Thymus (tissue), 11 donors: ENCODE measurements around the gene YKT6. TPM values are rescaled to one million over a fixed set of nuclear protein-coding genes. Genes with fewer than 3 reads are reported as not detected.

ENCODE experiments used
- DNase-seq, 9 donors: peaks; one replicate each; pipeline ENCODE4 v3.0.0-alpha.2; 2013; ENCODE audit warnings: low spot score in 9 of 9, low read depth in 6 of 9, missing footprints in 1 of 9
- H3K27ac ChIP-seq, 2 donors: one replicate each; pipeline ENCODE4 v1.5.1; 2013; ENCODE audit warnings: control low read depth in 1 of 2, low read depth in 1 of 2, low read length in 1 of 2, mild to moderate bottlenecking in 1 of 2, moderate library complexity in 1 of 2
- H3K27me3 ChIP-seq, 2 donors: one replicate each; pipeline ENCODE4 v1.5.1; 2013; ENCODE audit warnings: low read length in 1 of 2; ENCODE audit not compliant: control insufficient read depth in 2 of 2, insufficient read depth in 1 of 2
- H3K36me3 ChIP-seq, 2 donors: one replicate each; pipeline ENCODE4 v1.5.1; 2013; ENCODE audit warnings: low read length in 1 of 2, mild to moderate bottlenecking in 1 of 2, moderate library complexity in 1 of 2; ENCODE audit not compliant: control insufficient read depth in 2 of 2, insufficient read depth in 2 of 2
- H3K4me1 ChIP-seq, 2 donors: one replicate each; pipeline ENCODE4 v1.5.1; 2013; ENCODE audit warnings: low read length in 2 of 2; ENCODE audit not compliant: control insufficient read depth in 2 of 2, insufficient read depth in 2 of 2
- H3K4me3 ChIP-seq, 2 donors: one replicate each; pipeline ENCODE4 v1.5.1; 2013; ENCODE audit warnings: low read length in 2 of 2, control low read depth in 1 of 2, mild to moderate bottlenecking in 1 of 2
- H3K9me3 ChIP-seq, 2 donors: one replicate each; pipeline ENCODE4 v1.5.1; 2013; ENCODE audit warnings: low read length in 1 of 2, mild to moderate bottlenecking in 1 of 2; ENCODE audit not compliant: control insufficient read depth in 2 of 2, insufficient read depth in 1 of 2
- WGBS: extraction: QIAGEN DNeasy Blood & Tissue Kit; methylation state at CpG from one replicate; pipeline ENCODE4 v1.1.7; 2013; 5-methylcytosine and 5-hydroxymethylcytosine counted together
- polyA plus RNA-seq: library from polyadenylated mRNA; stranded (reverse); fragments of 200-250 nt; gene quantifications from one replicate; pipeline ENCODE4 v1.2.3, GENCODE V29; 2013
- total RNA-seq: library from RNA; stranded (reverse); fragments of 120-200 nt; gene quantifications from one replicate; pipeline ENCODE4 v1.2.4, GENCODE V29; 2013
- donor health status: healthy.

YKT6 gene
- total and polyA plus RNA-seq, 2 donors = 38.9 to 44.0 TPM

DNA sequence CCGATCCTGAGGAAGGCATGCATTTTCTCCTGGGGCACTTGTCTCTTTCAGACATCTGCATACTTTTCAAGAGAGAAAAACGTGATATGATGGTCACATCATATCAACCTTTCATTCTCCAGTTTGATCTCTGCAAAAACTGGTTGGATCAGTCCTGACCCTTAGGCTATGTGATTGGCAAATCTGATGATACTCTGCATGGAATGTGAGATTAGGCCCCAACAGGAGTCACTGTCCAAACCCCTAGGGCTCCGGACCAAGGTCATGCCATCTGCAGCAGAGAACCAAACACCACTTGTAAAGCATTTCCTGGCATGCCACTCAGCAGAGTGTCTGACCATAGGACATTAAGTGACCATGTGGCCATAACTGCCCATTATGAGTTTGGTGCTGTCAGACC, 20.1 kb upstream of the YKT6 start:
- H3K27me3 ChIP-seq = peaks cover 0 to 7% of the 10 kb centered on the region in 2 donors
- H3K27ac ChIP-seq = no peak overlapping the region
- no peaks in the 10 kb centered on the region for H3K36me3 ChIP-seq
- peaks cover 0 to 7% of the 10 kb centered on the region in 2 donors for H3K9me3 ChIP-seq
- no peak overlapping the region for H3K4me3 ChIP-seq
- no peaks in the 10 kb centered on the region for H3K4me1 ChIP-seq
- WGBS = 84% methylated on average over 3 of the region's 3 CpGs
- DNase-seq = no peak

DNA sequence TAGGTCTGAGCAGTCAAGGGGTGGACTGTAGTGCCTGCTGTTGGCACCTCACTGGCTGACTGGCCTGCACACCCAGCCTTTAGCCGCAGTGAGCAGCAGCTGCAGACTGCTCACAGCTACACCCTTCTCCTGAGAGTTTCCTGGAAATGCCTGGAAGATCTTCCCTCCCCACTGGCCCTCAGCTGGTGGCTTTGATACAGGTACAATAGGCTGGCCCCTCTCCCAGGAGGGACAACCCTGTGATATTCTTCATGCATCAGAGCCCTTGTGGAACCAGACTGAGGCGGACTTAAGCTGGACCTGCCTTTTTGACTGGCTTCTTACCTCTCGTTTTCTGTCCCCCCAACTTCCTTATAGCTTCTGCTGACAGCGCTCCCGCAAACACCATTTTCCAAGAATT, 18.0 kb upstream of the YKT6 start:
- Histone ChIP-seq H3K9me3 (peaks cover 0 to 7% of the 10 kb centered on the region in 2 donors), H3K4me1 (no peaks in the 10 kb centered on the region), H3K27ac (no peak overlapping the region), H3K4me3 (no peak overlapping the region), H3K36me3 (no peaks in the 10 kb centered on the region), H3K27me3 (no peaks in the 10 kb centered on the region)
- DNase-seq = no peak
- 85% methylated on average over 5 of the region's 5 CpGs for WGBS

DNA sequence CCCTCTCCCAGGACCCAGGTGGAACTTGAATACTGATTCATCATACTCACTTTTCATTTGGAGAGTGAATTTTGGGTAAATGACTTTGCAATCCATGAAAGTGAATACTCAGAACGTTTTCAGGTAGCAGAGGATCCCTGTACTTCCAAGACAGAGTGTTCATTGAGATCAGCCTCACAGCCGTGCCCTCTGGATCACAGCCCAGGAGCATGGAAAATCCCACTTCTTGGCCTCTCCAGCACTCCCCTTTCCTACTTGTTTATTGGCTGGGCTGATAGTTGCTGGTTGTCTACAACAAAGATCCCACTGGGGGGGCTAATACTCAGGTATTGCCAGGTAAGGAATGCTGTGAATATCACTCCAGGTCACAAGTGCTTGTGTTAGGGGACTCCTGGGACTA, 17.4 kb upstream of the YKT6 start:
- Histone ChIP-seq H3K4me3 (no peak overlapping the region), H3K27me3 (peaks cover 0 to 2% of the 10 kb centered on the region in 2 donors), H3K4me1 (no peaks in the 10 kb centered on the region), H3K36me3 (no peaks in the 10 kb centered on the region), H3K9me3 (peaks cover 0 to 7% of the 10 kb centered on the region in 2 donors), H3K27ac (no peak overlapping the region)
- WGBS = 74% methylated on average over 2 of the region's 2 CpGs
- DNase-seq = no peak

DNA sequence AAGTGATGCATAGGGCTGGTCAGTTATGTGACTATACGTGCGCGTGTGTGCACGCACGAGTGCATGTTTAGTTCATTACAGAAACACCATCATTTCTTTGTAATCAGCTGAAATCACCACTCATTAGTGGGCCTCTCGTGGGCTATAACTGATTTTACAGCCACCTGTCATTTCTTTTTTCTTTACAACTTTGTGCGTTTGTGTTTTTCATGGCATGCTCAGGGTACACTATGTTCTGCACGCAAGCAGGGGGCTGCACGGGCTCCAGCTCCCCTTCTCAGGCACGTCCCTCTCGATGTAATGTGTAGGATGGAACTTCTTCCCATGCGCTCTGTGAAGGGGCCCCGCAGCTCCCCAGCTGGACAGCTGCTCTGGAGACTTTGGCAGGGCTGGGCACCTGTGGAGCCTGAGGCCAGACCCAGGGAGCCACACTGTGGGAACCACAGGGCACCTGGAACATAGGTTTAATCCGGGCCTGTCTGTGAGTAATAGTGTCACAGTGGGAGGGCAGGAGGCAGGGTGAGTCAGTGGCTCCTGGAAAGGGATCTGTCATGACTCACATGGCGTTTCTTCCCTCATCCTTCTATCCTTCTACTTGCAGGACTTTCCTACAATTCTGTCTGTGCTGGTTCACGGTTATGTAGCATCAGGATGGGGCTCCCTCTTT, 16.4 kb upstream of the YKT6 start:
- Histone ChIP-seq H3K27me3 (peaks cover 0 to 2% of the 10 kb centered on the region in 2 donors), H3K27ac (no peak overlapping the region), H3K4me3 (no peak overlapping the region), H3K36me3 (no peaks in the 10 kb centered on the region), H3K4me1 (no peaks in the 10 kb centered on the region), H3K9me3 (peaks cover 0 to 7% of the 10 kb centered on the region in 2 donors)
- WGBS = 94% methylated on average over 16 of the region's 16 CpGs
- DNase-seq = no peak

DNA sequence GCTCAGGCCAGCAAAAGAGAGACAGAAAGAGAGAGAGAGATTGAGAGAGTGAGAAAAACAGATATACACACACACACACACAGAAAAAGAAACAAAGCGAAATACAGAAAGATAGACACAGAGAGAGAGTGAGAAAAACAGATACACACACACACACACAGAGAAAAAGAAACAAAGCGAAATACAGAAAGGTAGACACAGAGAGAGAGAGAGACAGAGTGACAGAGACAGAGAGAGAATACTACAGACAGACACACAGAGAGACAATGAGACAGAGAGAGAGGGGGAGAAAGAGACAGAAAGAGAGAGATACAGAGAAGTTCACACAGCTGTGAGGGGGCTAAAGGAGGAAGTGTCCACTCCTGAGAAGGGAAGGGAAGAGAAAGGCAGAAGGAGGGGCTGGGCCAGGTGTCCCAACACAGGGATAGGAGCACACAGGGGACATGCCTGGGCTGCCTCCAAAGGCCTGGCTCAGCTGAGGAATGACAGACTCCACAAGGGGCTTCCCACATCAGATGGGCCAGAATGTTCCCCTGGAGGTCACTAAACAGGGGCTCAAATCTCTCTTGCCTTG, 15.8 kb upstream of the YKT6 start:
- no peak for DNase-seq
- Histone ChIP-seq H3K4me1 (no peaks in the 10 kb centered on the region), H3K27ac (no peak overlapping the region), H3K9me3 (peaks cover 0 to 7% of the 10 kb centered on the region in 2 donors), H3K27me3 (peaks cover 0 to 2% of the 10 kb centered on the region in 2 donors), H3K36me3 (no peaks in the 10 kb centered on the region), H3K4me3 (no peak overlapping the region)
- WGBS = 98% methylated on average over 2 of the region's 2 CpGs

DNA sequence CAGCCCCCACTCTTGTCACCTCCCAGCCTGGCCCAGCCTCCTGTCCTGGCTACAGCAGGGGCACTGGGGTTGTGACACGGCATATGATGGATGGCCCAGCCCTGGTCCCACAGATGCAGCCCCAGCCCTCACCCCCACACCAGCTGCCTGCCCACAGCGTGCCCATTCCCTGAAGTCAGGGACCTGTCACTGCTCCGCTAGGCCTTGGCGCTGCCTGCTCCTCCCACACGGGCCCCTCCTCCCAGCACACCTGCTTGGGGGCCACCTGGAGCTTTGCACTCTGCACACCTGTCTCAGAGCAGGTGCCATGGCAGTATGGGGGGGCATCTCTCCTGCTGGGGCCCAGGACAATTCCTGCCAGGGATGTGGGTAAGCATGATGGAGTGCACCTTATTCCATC, 15.0 kb upstream of the YKT6 start:
- H3K9me3 ChIP-seq = peaks cover 0 to 7% of the 10 kb centered on the region in 2 donors
- WGBS = 95% methylated on average over 5 of the region's 5 CpGs
- no peak for DNase-seq
- H3K27ac ChIP-seq = no peak overlapping the region
- H3K4me1 ChIP-seq = no peaks in the 10 kb centered on the region
- no peaks in the 10 kb centered on the region for H3K36me3 ChIP-seq
- no peak overlapping the region for H3K4me3 ChIP-seq
- peaks cover 0 to 2% of the 10 kb centered on the region in 2 donors for H3K27me3 ChIP-seq

DNA sequence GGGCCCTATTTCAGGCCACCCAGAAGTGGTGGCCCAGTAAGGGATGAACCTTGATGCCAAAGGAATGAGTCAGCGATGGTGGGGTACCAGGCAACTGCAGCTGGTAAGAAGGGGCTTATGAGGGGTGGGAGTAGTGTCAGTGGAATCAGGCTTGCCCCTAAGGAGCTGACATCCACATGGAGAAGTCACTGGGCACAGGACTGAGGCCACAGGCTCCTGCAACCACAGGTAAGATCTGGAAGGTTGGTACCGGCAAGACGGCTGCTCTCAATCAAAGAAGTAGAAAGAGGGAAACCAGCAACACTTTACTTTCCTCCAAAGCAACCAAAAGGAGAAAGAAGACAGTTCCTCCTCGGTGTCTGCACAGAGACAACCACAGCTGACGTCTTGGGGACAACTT, 14.0 kb upstream of the YKT6 start:
- Histone ChIP-seq H3K36me3 (no peaks in the 10 kb centered on the region), H3K27ac (no peak overlapping the region), H3K4me3 (no peak overlapping the region), H3K4me1 (no peaks in the 10 kb centered on the region), H3K9me3 (peaks cover 0 to 7% of the 10 kb centered on the region in 2 donors), H3K27me3 (peaks cover 0 to 3% of the 10 kb centered on the region in 2 donors)
- WGBS = 88% methylated on average over 5 of the region's 5 CpGs
- no peak for DNase-seq

DNA sequence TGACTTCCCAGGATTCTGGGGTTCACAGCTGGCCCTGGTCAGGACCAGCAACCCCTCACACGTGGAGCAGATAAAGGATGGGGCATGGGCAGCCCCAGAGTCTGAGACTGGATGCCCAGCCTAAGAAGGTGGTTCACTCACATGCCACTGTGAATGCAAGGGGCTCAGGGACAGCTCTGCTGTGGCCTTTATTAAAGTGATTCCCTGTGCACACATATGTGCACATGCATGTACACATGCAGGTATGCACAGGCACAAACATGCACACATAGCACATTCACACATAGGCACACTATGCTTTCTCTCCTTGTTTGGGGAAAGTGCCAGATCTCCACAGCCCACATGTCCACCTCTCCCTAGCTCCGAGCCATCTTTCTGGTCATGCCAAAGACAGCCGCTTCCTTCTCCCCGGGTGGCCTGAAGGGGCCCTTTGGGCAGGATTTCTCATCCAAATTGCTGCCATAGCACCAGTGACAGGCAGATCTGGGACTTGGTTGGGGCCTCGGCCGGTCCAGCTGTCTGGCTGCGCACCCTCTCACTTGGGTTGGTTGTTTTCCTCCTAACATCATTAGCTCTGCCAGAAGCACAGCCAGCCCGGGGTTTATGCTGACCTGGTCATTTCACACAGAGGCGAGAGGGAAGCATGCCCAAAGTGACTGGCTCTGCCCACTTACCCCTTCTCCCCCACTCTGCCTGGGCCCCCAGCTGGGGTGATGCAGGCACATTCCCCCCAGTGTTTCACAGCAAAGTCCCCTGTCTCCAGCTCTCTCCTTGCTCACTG, 13.0 kb upstream of the YKT6 start:
- Histone ChIP-seq H3K4me1 (no peaks in the 10 kb centered on the region), H3K27ac (no peak overlapping the region), H3K36me3 (no peaks in the 10 kb centered on the region), H3K9me3 (peaks cover 0 to 3% of the 10 kb centered on the region in 2 donors), H3K4me3 (no peak overlapping the region), H3K27me3 (peaks cover 0 to 6% of the 10 kb centered on the region in 2 donors)
- WGBS = 85% methylated on average over 9 of the region's 9 CpGs
- DNase-seq = no peak
